ENCODE measurements around the gene NDST4. TPM values are rescaled to one million over a fixed set of nuclear protein-coding genes. Genes with fewer than 3 reads are reported as not detected.

The NDST4 gene
- total and polyA plus RNA-seq, 12 donors = 0.07 TPM; not detected in 11

GRCh38 chr4:114874321-114874720 lies 239.1 kb downstream of the NDST4 start:
- 88 to 89% methylated on average over 1 of the region's 1 CpG for whole genome bisulfite sequencing, 2 donors

DNA sequence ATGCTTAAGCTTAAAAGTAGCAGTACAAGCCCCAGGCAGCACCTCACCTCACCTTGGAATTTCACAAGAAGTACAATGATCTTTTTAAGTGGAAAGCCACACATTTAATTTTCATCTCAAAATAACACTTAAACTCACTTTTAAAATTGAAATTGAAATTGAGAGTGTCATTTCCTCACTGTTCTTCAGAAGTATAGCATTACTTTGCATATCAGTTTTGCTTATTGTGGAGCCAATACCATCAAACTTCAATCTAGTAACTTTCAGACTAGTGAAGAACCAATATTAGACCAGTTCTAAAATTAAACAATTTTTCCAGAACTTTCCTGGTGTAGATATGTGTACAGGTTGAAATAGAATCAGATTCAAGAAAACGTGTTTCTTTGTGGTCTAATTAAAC lies 242.4 kb downstream of the NDST4 start:
- intact Hi-C loops (cut with DNase I) = no loop called here

More at GRCh38 chr4:114874321-114874720, 239.1 kb downstream of the NDST4 start:
- no peaks in the 10 kb centered on the region for H3K4me1 ChIP-seq
- intact Hi-C loops (cut with DNase I) = no loop called here
- H3K4me3 ChIP-seq = no peak overlapping the region
- H3K27ac ChIP-seq = no peak overlapping the region
- H3K9me3 ChIP-seq = no peaks in the 10 kb centered on the region
- no peak for DNase-seq
- ATAC-seq = no peak
- H3K27me3 ChIP-seq = no peaks in the 10 kb centered on the region
- no peaks in the 10 kb centered on the region for H3K36me3 ChIP-seq
- no peak for TF ChIP-seq CTCF (IDR thresholded peaks at IDR 0.05)

GRCh38 chr4:114866901-114867670 lies 246.3 kb downstream of the NDST4 start:
- Histone ChIP-seq H3K9me3 (no peaks in the 10 kb centered on the region), H3K36me3 (no peaks in the 10 kb centered on the region), H3K4me1 (no peaks in the 10 kb centered on the region), H3K27me3 (no peaks in the 10 kb centered on the region), H3K27ac (no peak overlapping the region), H3K4me3 (no peak overlapping the region)
- intact Hi-C loops (cut with DNase I) = no loop called here
- 19 to 32% methylated on average over 2 of the region's 2 CpGs for WGBS, 2 donors
- TF ChIP-seq CTCF (IDR thresholded peaks at IDR 0.05) = no peak
- no peak for DNase-seq
- no peak for ATAC-seq

More for the DNA sequence above, 242.4 kb downstream of the NDST4 start:
- no peak for TF ChIP-seq CTCF (IDR thresholded peaks at IDR 0.05)
- no peaks in the 10 kb centered on the region for H3K4me1 ChIP-seq
- no peaks in the 10 kb centered on the region for H3K27me3 ChIP-seq
- H3K9me3 ChIP-seq = no peaks in the 10 kb centered on the region
- WGBS, 2 donors = 39 to 58% methylated on average over 1 of the region's 1 CpG
- H3K27ac ChIP-seq = no peak overlapping the region
- no peak overlapping the region for H3K4me3 ChIP-seq
- ATAC-seq (no peak), DNase-seq (no peak)
- no peaks in the 10 kb centered on the region for H3K36me3 ChIP-seq

- H3K4me1 ChIP-seq = no peaks in the 10 kb centered on the region
- no peak overlapping the region for H3K27ac ChIP-seq
- no peaks in the 10 kb centered on the region for H3K36me3 ChIP-seq
- no peak overlapping the region for H3K4me3 ChIP-seq
- no peaks in the 10 kb centered on the region for H3K9me3 ChIP-seq
- DNase-seq (no peak), ATAC-seq (no peak)
- no peak for TF ChIP-seq CTCF (IDR thresholded peaks at IDR 0.05)
- H3K27me3 ChIP-seq = no peaks in the 10 kb centered on the region
- WGBS, 2 donors = 65 to 69% methylated on average over 2 of the region's 2 CpGs
- intact Hi-C loops (cut with DNase I) = no loop called here
Measured at GRCh38 chr4:114864060-114864459, 249.4 kb downstream of the NDST4 start.
